HepG2 (cell line): ENCODE results near the gene ZSCAN31. TPM values are rescaled to one million over a fixed set of nuclear protein-coding genes. Genes with fewer than 3 reads are reported as not detected.

Experiments used
- KLF15 ChIP-seq: sonication (generic); formaldehyde crosslinking; IDR thresholded peaks from 2 replicates; pipeline ENCODE4 v1.8.1; 2023; ENCODE audit warnings: borderline replicate concordance, mild to moderate bottlenecking, inconsistent platforms, missing genetic modification reagents, mixed read lengths
- NCOR1 ChIP-seq: fragments of 200-600 bp; sonication (generic); IDR thresholded peaks from 2 replicates; pipeline ENCODE4 v1.7.0; 2017; ENCODE audit warnings: antibody characterized with exemption, low read length, borderline replicate concordance
- PRDM4 ChIP-seq: sonication (generic); formaldehyde crosslinking; IDR thresholded peaks from 2 replicates; pipeline ENCODE4 v1.9.0; 2021; ENCODE audit warnings: missing genetic modification reagents, borderline replicate concordance
- REPIN1 ChIP-seq: sonication (generic); formaldehyde crosslinking; IDR thresholded peaks from 2 replicates; pipeline ENCODE4 v1.8.0; 2022; ENCODE audit warnings: missing genetic modification reagents, low read depth, mild to moderate bottlenecking, borderline replicate concordance
- SP2 ChIP-seq: sonication (generic); formaldehyde crosslinking; IDR thresholded peaks from 2 replicates; pipeline ENCODE4 v1.5.1; 2020; ENCODE audit warnings: mild to moderate bottlenecking, missing genetic modification reagents
- SRF ChIP-seq: IDR thresholded peaks from 2 replicates; pipeline ENCODE4 v1.6.1; 2011; ENCODE audit warnings: mild to moderate bottlenecking, low read depth, low read length, moderate library complexity
- TP53 ChIP-seq: sonication (generic); formaldehyde crosslinking; conservative IDR thresholded peaks from 2 replicates; pipeline ENCODE4 v1.4.0; 2020; ENCODE audit warnings: missing genetic modification reagents
- ZFP37 ChIP-seq: sonication (generic); formaldehyde crosslinking; IDR thresholded peaks from 2 replicates; pipeline ENCODE4 v1.4.0; 2020; ENCODE audit warnings: missing genetic modification reagents, borderline replicate concordance
- ZMAT3 ChIP-seq: sonication (generic); formaldehyde crosslinking; conservative IDR thresholded peaks from 2 replicates; pipeline ENCODE4 v1.7.0; 2021; ENCODE audit warnings: missing genetic modification reagents
- ZNF101 ChIP-seq: sonication (generic); formaldehyde crosslinking; IDR thresholded peaks from 2 replicates; pipeline ENCODE4 v1.4.0; 2020; ENCODE audit warnings: mild to moderate bottlenecking, low read depth, missing genetic modification reagents, borderline replicate concordance
- ZNF142 ChIP-seq: sonication (generic); formaldehyde crosslinking; IDR thresholded peaks from 2 replicates; pipeline ENCODE4 v1.4.0; 2020; ENCODE audit warnings: missing genetic modification reagents
- ZNF160 ChIP-seq: sonication (generic); formaldehyde crosslinking; IDR thresholded peaks from 2 replicates; pipeline ENCODE4 v1.8.0; 2022; ENCODE audit warnings: mild to moderate bottlenecking, inconsistent platforms, missing genetic modification reagents
- ZNF512B ChIP-seq: sonication (generic); formaldehyde crosslinking; IDR thresholded peaks from 2 replicates; pipeline ENCODE4 v1.5.1; 2020; ENCODE audit warnings: missing genetic modification reagents, mild to moderate bottlenecking, borderline replicate concordance
- ZNF572 ChIP-seq: sonication (generic); formaldehyde crosslinking; IDR thresholded peaks from 2 replicates; pipeline ENCODE4 v1.5.1; 2020; ENCODE audit warnings: mild to moderate bottlenecking, missing genetic modification reagents
- ZNF670 ChIP-seq: sonication (generic); formaldehyde crosslinking; IDR thresholded peaks from 2 replicates; pipeline ENCODE4 v1.8.0; 2022; ENCODE audit warnings: mild to moderate bottlenecking, missing genetic modification reagents, borderline replicate concordance
- ZNF83 ChIP-seq: sonication (generic); formaldehyde crosslinking; IDR thresholded peaks from 2 replicates; pipeline ENCODE4 v1.4.0; 2020; ENCODE audit warnings: missing genetic modification reagents, mild to moderate bottlenecking, borderline replicate concordance
- polyA plus RNA-seq, 8 experiments: library from polyadenylated mRNA; depleted of rRNA in 3 of 8; stranded (reverse) in 7 of 8; unstranded in 1 of 8; fragments of >200 nt; fragmentation: Illumina TruSeq in 4 of 8; extraction: Trizol in 4 of 8; gene quantifications; 2 replicates each; pipeline versions ENCODE4 v1.2.1 to v1.2.3, GENCODE V29; 2011 to 2016; ENCODE audit warnings: low read depth in 4 of 8, missing spikeins in 1 of 8, mixed read lengths in 1 of 8; ENCODE audit not compliant: insufficient read depth in 1 of 8
- total RNA-seq, 5 experiments: library from RNA; depleted of rRNA; stranded (reverse); fragments of >200 nt; fragmentation: Illumina TruSeq; extraction: Trizol; gene quantifications; 2 replicates each; pipeline ENCODE4 v1.2.3, GENCODE V29; 2016; ENCODE audit warnings: low read depth in 1 of 5

Gene ZSCAN31
- total and polyA plus RNA-seq, 2 of the 13 experiments (the other 11 are each of a cell fraction or from before 2014, with no cell fraction given), result 5.3 to 6.2 TPM

GRCh38 chr6:28335040-28335563, 846 bp downstream of the ZSCAN31 start (continued):
- TF ChIP-seq SRF (peak; percentile 82), ZNF670 (CRISPR knock-in tag) (no peak), REPIN1 (no peak), TP53 (no peak), KLF15 (CRISPR knock-in tag) (no peak), ZMAT3 (CRISPR knock-in tag) (no peak), ZNF83 (CRISPR knock-in tag) (no peak), ZFP37 (CRISPR knock-in tag) (no peak), ZNF142 (CRISPR knock-in tag) (no peak), SP2 (no peak; the same call in 1 of the 2 replicates), ZNF572 (CRISPR knock-in tag) (0 out of 2 replicates have a peak, but pooled peaks have one; percentile 53), ZNF101 (CRISPR knock-in tag) (no peak), PRDM4 (CRISPR knock-in tag) (no peak), NCOR1 (no peak), ZNF512B (no peak), ZNF160 (0 out of 2 replicates have a peak, but pooled peaks have one; percentile 11)
